GM18498 (cell line): Measurements from ENCODE around the gene SCLY.

Experiments
- ATAC-seq: cut with Tn5 transposase; IDR thresholded peaks from one replicate; pipeline ENCODE4 v1.9.1; 2021; ENCODE audit warnings: mild to moderate bottlenecking, moderate library complexity; ENCODE audit not compliant: unreplicated experiment

Gene SCLY

GRCh38 chr2:238123991-238124470 lies 63.2 kb downstream of the SCLY start:
- no peak for ATAC-seq

- ATAC-seq: no peak
Measured at GRCh38 chr2:238124488-238125126, 63.8 kb downstream of the SCLY start.

- ATAC-seq: no peak
Measured at GRCh38 chr2:238125127-238125885, 64.5 kb downstream of the SCLY start.

GRCh38 chr2:238126338-238126737 lies 65.5 kb downstream of the SCLY start:
- no peak for ATAC-seq

GRCh38 chr2:238126775-238127164 lies 66.0 kb downstream of the SCLY start:
- no peak for ATAC-seq

GRCh38 chr2:238127165-238128060 lies 66.6 kb downstream of the SCLY start:
- ATAC-seq: no peak

- no peak for ATAC-seq
Measured at GRCh38 chr2:238128061-238128440, 67.2 kb downstream of the SCLY start.

- no peak for ATAC-seq
Measured at GRCh38 chr2:238128534-238129001, 67.8 kb downstream of the SCLY start.

GRCh38 chr2:238129166-238130010 lies 68.6 kb downstream of the SCLY start:
- no peak for ATAC-seq

GRCh38 chr2:238130111-238130695 lies 69.4 kb downstream of the SCLY start:
- ATAC-seq: no peak

GRCh38 chr2:238130696-238131628 lies 70.2 kb downstream of the SCLY start:
- no peak for ATAC-seq

- no peak for ATAC-seq
Measured at GRCh38 chr2:238131761-238132462, 71.1 kb downstream of the SCLY start.

GRCh38 chr2:238132463-238133450 lies 72.0 kb downstream of the SCLY start:
- ATAC-seq: no peak

GRCh38 chr2:238133499-238134392 lies 72.9 kb downstream of the SCLY start:
- no peak for ATAC-seq

- ATAC-seq: no peak
Measured at GRCh38 chr2:238134393-238134785, 73.6 kb downstream of the SCLY start.

GRCh38 chr2:238135601-238136150 lies 74.9 kb downstream of the SCLY start:
- ATAC-seq: no peak
